GM23338 (cell line): Measurements from ENCODE around the gene MAGI1. TPM values are rescaled to one million over a fixed set of nuclear protein-coding genes. Genes with fewer than 3 reads are reported as not detected.

ENCODE experiments used
- ATAC-seq: fragments of 200-7000 bp; cut with Tn5 transposase; 3 replicates; pipeline ENCODE4 v1.9.1; 2020
- DNase-seq: peaks from one replicate; pipeline ENCODE4 v3.0.0-alpha.2; 2015; ENCODE audit warnings: low spot score
- H2AFZ ChIP-seq: fragments of 200-600 bp; sonication (generic); 2 replicates; pipeline ENCODE4 v1.8.0; 2016; ENCODE audit warnings: antibody characterized with exemption, mild to moderate bottlenecking, moderate library complexity
- H3F3A ChIP-seq: fragments of 200-600 bp; sonication (generic); replicated peaks from 2 replicates; pipeline ENCODE4 v1.8.0; 2017; ENCODE audit warnings: antibody characterized with exemption, mixed run types, low read depth
- H3K27ac ChIP-seq: fragments of 200-600 bp; sonication (generic); 2 replicates; pipeline ENCODE4 v1.6.1; 2016; ENCODE audit warnings: low read depth
- H3K27me3 ChIP-seq: fragments of 200-600 bp; sonication (generic); 2 replicates; pipeline ENCODE4 v1.8.0; 2016; ENCODE audit warnings: mild to moderate bottlenecking, mixed run types, moderate library complexity; ENCODE audit not compliant: insufficient read depth
- H3K36me3 ChIP-seq: fragments of 200-600 bp; sonication (generic); 2 replicates; pipeline ENCODE4 v1.8.0; 2016; ENCODE audit warnings: mild to moderate bottlenecking; ENCODE audit not compliant: insufficient read depth
- H3K4me1 ChIP-seq: fragments of 200-600 bp; sonication (generic); 2 replicates; pipeline ENCODE4 v1.8.0; 2016; ENCODE audit warnings: mild to moderate bottlenecking, moderate library complexity; ENCODE audit not compliant: insufficient read depth
- H3K4me2 ChIP-seq: fragments of 200-600 bp; sonication (generic); 2 replicates; pipeline ENCODE4 v1.7.1; 2017; ENCODE audit warnings: mixed run types
- H3K4me3 ChIP-seq: fragments of 200-600 bp; sonication (generic); 2 replicates; pipeline ENCODE4 v1.6.1; 2016; ENCODE audit warnings: mixed run types
- H3K79me2 ChIP-seq: fragments of 200-600 bp; sonication (generic); replicated peaks from 2 replicates; pipeline ENCODE4 v1.8.0; 2017; ENCODE audit warnings: mild to moderate bottlenecking; ENCODE audit not compliant: insufficient read depth
- H3K9me2 ChIP-seq: fragments of 200-600 bp; sonication (generic); 2 replicates; pipeline ENCODE4 v1.8.0; 2017; ENCODE audit not compliant: insufficient read depth
- H4K20me1 ChIP-seq: fragments of 200-600 bp; sonication (generic); replicated peaks from 2 replicates; pipeline ENCODE4 v1.8.0; 2017; ENCODE audit warnings: mild to moderate bottlenecking; ENCODE audit not compliant: insufficient read depth
- H3K27ac Mint-ChIP-seq: 2 replicates; pipeline ENCODE4 v1.8.0; 2020; ENCODE audit warnings: inconsistent platforms, mild to moderate bottlenecking, moderate library complexity, mixed read lengths
- H3K27me3 Mint-ChIP-seq: 3 replicates; pipeline ENCODE4 v1.8.0; 2022; ENCODE audit warnings: low read depth, mild to moderate bottlenecking, moderate library complexity, mixed read lengths, inconsistent platforms; ENCODE audit not compliant: insufficient read depth, poor library complexity
- H3K36me3 Mint-ChIP-seq: 3 replicates; pipeline ENCODE4 v1.8.0; 2021; ENCODE audit warnings: low read depth, mild to moderate bottlenecking, inconsistent platforms, moderate library complexity, mixed read lengths
- H3K4me1 Mint-ChIP-seq: 3 replicates; pipeline ENCODE4 v1.8.0; 2020; ENCODE audit warnings: mild to moderate bottlenecking, inconsistent platforms, mixed read lengths
- H3K4me3 Mint-ChIP-seq: 3 replicates; pipeline ENCODE4 v1.8.0; 2021; ENCODE audit warnings: moderate library complexity, mild to moderate bottlenecking, inconsistent platforms, mixed read lengths
- H3K9me3 Mint-ChIP-seq: 3 replicates; pipeline ENCODE4 v1.8.0; 2020; ENCODE audit warnings: moderate library complexity, mild to moderate bottlenecking, inconsistent platforms, mixed read lengths
- NANOG ChIP-seq: IDR thresholded peaks from 2 replicates; pipeline ENCODE4 v1.6.1; 2016; ENCODE audit warnings: antibody characterized with exemption, borderline replicate concordance
- POLR2AphosphoS5 ChIP-seq: IDR thresholded peaks from 2 replicates; pipeline ENCODE4 v1.6.1; 2016; ENCODE audit warnings: antibody characterized with exemption, low read depth
- ZNF114 ChIP-seq: fragments of 250-450 bp; sonication (Bioruptor Pico); IDR thresholded peaks from 2 replicates; pipeline ENCODE4 v1.5.0; 2020; ENCODE audit warnings: mild to moderate bottlenecking, moderate library complexity
- ZNF462 ChIP-seq: fragments of 250-450 bp; sonication (Bioruptor Pico); IDR thresholded peaks from 2 replicates; pipeline ENCODE4 v1.5.0; 2020; ENCODE audit warnings: mild to moderate bottlenecking, moderate library complexity
- polyA plus RNA-seq: library from polyadenylated mRNA; unstranded; fragments of >200 nt; fragmentation: Nextera tagmentation; extraction: Ambion mirVana; gene quantifications from 2 replicates; pipeline ENCODE4 v1.2.1, GENCODE V29; 2016
- total RNA-seq: library from RNA; depleted of rRNA; stranded (reverse); fragments of >200 nt; shearing (Covaris generic); gene quantifications from 2 replicates; pipeline ENCODE4 v1.2.3, GENCODE V29; 2014
- TF ChIP-seq, protein P1 (sequence below), 2 experiments: fragments of 200-600 bp in 1 of 2; sonication (generic) in 1 of 2; conservative IDR thresholded peaks; 2 replicates each; pipeline versions ENCODE4 v1.5.1 to v1.6.1; 2016 to 2017; ENCODE audit warnings: antibody characterized with exemption in 2 of 2, low read depth in 2 of 2, mild to moderate bottlenecking in 2 of 2, moderate library complexity in 1 of 2

MAGI1 gene
- total and polyA plus RNA-seq, 2 experiments from 2014 or later = 27.4 to 71.2 TPM

DNA sequence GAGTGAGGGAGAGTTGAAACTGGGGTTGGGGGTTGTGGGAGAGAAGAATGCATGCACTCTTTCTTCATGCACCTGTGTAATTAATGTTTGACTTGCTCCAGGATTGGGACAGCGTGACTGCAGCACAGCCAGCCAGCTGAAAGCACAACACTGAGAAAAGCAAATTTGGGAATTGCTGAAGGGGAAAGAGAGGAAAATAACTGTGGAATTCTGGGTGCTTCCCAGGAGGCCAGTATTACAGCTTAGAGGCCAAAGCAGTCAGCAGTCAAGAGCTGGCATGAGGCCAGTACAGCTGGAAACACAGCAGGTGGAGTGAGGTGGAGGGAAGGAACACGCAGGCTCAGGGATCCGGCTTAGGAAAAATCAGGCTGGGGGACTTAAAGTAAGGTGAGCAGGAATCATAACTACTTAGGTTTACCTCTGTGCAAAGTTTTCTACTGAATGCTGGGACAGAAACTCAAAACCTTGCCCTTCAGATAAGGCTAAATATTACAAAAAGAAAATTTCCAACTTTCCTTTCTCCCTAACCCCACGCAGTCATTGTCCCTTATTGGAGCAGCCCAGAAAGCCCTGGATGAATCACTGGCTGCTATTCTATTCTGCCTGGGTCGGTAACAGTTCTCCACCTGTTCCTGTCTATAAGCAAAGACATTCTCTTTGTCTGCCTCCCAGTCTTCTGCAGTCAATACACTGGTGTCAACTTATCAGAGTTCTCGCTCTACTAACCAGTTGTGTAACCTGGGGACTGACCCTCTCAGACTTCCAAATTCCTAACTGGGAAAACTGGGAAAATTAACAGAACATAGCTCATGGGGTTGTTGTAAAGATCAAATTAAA lies 167.2 kb downstream of the MAGI1 start:
- Mint-ChIP-seq H3K4me1 (peaks cover 15% of the 10 kb centered on the region), H3K27ac (no peak overlapping the region), H3K36me3 (no peaks in the 10 kb centered on the region), H3K9me3 (no peaks in the 10 kb centered on the region), H3K27me3 (peaks cover 3% of the 10 kb centered on the region), H3K4me3 (no peak overlapping the region)
- 0 out of 2 replicates have a peak, but pooled peaks cover 4% of the 10 kb centered on the region for H3K9me2 ChIP-seq
- ATAC-seq (peak; percentile 69), DNase-seq (no peak)
- H3K4me3 ChIP-seq = no peak overlapping the region
- peaks cover 2% of the 10 kb centered on the region; the same call in 1 of the 2 replicates for H3K4me1 ChIP-seq
- no peak overlapping the region for H3K4me2 ChIP-seq
- TF ChIP-seq ZNF462 (CRISPR knock-in tag) = no peak
- no peak for TF ChIP-seq NANOG
- no peak for TF ChIP-seq POLR2AphosphoS5
- TF ChIP-seq ZNF114 (CRISPR knock-in tag) = no peak
- TF ChIP-seq, protein P1, sequence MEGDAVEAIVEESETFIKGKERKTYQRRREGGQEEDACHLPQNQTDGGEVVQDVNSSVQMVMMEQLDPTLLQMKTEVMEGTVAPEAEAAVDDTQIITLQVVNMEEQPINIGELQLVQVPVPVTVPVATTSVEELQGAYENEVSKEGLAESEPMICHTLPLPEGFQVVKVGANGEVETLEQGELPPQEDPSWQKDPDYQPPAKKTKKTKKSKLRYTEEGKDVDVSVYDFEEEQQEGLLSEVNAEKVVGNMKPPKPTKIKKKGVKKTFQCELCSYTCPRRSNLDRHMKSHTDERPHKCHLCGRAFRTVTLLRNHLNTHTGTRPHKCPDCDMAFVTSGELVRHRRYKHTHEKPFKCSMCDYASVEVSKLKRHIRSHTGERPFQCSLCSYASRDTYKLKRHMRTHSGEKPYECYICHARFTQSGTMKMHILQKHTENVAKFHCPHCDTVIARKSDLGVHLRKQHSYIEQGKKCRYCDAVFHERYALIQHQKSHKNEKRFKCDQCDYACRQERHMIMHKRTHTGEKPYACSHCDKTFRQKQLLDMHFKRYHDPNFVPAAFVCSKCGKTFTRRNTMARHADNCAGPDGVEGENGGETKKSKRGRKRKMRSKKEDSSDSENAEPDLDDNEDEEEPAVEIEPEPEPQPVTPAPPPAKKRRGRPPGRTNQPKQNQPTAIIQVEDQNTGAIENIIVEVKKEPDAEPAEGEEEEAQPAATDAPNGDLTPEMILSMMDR (conservative IDR thresholded peaks at IDR 0.05; ENCODE audit: low read depth in 2 of 2) = no peak
- no peaks in the 10 kb centered on the region for H3F3A ChIP-seq
- H3K27ac ChIP-seq = no peak overlapping the region
- H3K79me2 ChIP-seq = peaks cover 58% of the 10 kb centered on the region
- H3K27me3 ChIP-seq = no peaks in the 10 kb centered on the region
- peaks cover 6% of the 10 kb centered on the region; the same call in 1 of the 2 replicates for H4K20me1 ChIP-seq
- no peak overlapping the region for H2AFZ ChIP-seq
- H3K36me3 ChIP-seq = no peaks in the 10 kb centered on the region
